Epidermal melanocyte (primary cell): ENCODE measurements around the gene FILIP1L.

Experiments used
- DNase-seq: peaks from one replicate; pipeline ENCODE4 v3.0.0; 2011; ENCODE audit warnings: low spot score; ENCODE audit not compliant: insufficient read length

FILIP1L gene

GRCh38 chr3:99809565-99809964, 304.7 kb downstream of the FILIP1L start:
- no peak for DNase-seq

DNA sequence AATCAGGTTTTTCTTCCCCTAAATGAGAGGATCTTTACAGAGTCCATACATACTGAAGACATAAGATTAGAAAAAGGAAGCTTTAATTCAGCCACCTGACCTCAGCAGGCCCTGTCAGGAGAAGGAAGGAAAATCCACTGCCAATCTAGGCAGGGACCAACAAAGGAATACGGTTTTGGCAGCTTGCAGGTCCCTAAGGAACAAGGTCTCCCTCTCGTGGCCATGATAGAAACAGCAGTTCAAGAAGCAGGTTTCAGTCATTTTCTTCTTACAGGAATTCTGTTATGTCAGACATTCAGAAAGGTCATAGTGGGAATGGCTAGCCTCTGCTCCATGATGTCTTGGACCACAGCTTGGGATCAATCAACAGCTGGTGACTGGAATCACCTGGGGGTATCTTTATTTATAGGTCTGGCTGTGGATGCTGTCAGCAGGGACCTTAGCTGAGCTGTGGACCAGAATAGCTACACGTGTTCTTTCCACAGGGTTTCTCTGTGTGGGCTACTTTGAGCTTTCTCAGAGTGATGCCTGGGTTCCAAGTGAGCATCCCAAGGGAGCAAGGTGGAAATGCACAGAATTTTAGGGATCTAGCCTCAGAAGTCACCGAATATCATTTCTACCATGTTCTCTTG, 306.0 kb downstream of the FILIP1L start:
- DNase-seq: peak; percentile 75

DNA sequence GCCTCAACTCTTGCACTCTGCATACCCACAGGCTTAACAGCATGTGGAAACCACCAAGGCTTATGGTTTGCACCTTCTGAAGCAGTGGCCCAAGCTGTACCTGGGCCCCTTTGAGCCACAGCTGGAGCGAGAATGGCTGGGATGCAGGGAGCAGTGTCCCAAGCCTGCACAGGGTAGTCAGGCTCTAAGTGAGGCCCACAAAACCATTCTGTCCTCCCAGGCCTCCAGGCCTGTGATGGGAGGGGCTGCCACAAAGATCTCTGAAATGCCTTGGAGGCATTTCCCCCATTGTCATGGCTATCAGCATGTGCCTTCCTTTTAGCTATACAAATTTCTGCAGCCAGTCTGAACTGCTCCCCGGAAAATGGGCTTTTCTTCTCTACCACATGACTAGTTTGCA, 309.1 kb downstream of the FILIP1L start:
- no peak for DNase-seq

DNA sequence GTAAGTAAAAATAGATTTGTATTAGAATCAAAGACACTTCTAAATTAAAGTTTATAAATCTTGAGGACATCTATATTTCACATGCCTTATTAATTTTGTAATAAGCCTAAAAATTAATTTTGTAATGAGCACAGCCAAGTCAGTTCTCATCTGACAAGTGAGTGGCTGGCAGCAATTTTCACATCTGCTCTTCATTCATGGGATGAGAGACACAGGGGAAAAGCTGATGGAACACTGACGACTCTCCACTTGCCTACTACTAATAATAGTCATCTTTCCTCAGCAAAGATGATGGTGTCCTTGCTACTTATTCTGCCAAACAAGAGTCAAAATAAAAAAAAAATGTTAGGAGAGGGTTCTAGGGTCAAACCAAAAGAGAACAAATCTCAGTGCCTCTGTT, 311.0 kb downstream of the FILIP1L start:
- no peak for DNase-seq

DNA sequence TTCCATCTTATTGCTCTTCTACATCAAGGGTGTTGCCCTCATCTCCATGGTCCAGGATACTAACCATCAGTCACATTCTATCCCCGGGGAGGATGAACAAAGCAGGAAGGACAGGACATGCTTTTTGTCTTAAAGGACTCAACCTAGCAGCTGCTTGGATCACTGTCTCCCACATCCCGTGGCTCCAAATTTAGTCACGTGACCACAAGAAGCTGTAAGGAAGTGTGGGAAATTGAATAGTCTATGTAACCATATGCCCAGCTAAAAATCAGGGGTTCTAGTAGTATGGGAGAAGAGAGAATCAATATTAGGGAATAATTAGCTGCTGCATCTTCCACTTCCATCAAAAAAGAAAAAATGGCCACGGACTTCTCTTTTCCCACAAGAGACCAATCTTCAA, 314.9 kb downstream of the FILIP1L start:
- DNase-seq: no peak

DNA sequence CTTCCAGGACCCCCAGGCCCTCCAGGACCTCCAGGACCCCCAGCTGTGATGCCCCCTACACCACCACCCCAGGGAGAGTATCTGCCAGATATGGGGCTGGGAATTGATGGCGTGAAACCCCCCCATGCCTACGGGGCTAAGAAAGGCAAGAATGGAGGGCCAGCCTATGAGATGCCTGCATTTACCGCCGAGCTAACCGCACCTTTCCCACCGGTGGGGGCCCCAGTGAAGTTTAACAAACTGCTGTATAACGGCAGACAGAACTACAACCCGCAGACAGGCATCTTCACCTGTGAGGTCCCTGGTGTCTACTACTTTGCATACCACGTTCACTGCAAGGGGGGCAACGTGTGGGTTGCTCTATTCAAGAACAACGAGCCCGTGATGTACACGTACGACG, 318.7 kb downstream of the FILIP1L start:
- no peak for DNase-seq

- no peak for DNase-seq
These were observed 319.8 kb downstream of the FILIP1L start for GRCh38 chr3:99794485-99794884.

DNA sequence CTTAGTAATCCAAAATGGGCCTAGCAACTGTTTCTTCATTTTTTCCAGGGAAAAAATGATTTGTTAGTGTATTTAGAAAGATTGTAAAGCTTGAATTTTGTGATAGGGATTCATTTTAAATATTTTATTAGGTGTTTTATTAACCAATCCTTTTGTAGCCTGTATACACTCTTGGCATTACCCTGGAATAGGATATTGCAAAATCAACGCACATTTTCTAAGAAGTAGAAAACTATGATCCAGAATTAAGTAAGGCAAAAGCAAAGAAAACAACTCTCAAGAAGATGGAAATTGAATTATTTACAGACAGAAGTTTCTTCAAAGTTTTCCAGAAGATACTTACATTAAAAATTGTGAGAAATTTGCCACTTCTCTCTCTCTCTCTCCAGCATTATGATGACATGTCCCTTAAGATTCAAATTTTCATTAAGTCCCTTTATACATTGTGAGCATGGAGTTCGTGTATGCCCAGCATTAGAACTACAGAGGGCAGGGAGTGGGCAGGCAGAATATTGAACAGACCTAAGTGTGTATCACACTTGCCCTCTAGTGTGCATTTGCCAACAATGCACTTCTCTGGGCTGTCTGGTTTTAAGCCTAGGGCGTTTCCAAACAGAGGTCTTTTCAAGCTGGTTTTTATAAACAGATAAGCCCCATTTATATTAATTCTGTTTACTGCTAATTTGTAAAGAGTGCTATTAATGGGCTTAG, 325.1 kb downstream of the FILIP1L start:
- DNase-seq: peak; percentile 71
